Measurements from ENCODE around the gene LRMDA.

The LRMDA gene

GRCh38 chr10:75402486-75403143, 28.8 kb upstream of the LRMDA start:
- peak; percentile 28 for DNase-seq

GRCh38 chr10:75403144-75403938, 28.1 kb upstream of the LRMDA start:
- no peak for DNase-seq

- no peak for DNase-seq
Measured at GRCh38 chr10:75403939-75404814, 27.2 kb upstream of the LRMDA start.

GRCh38 chr10:75404815-75405597, 26.4 kb upstream of the LRMDA start:
- no peak for DNase-seq

- DNase-seq: no peak
Measured at GRCh38 chr10:75405598-75406461, 25.6 kb upstream of the LRMDA start.

GRCh38 chr10:75406462-75407223, 24.8 kb upstream of the LRMDA start:
- no peak for DNase-seq

- DNase-seq: no peak
Measured at GRCh38 chr10:75407224-75407712, 24.2 kb upstream of the LRMDA start.

GRCh38 chr10:75407713-75408508, 23.5 kb upstream of the LRMDA start:
- DNase-seq: peak; percentile 36

- no peak for DNase-seq
Measured at GRCh38 chr10:75408509-75408875, 22.9 kb upstream of the LRMDA start.

- peak; percentile 70 for DNase-seq
Measured at GRCh38 chr10:75408911-75409885, 22.2 kb upstream of the LRMDA start.

GRCh38 chr10:75410132-75411005, 21.1 kb upstream of the LRMDA start:
- DNase-seq: no peak

GRCh38 chr10:75414527-75414926, 16.9 kb upstream of the LRMDA start:
- no peak for DNase-seq

- no peak for DNase-seq
Measured at GRCh38 chr10:75417522-75417927, 13.9 kb upstream of the LRMDA start.

- no peak for DNase-seq
Measured at GRCh38 chr10:75418293-75418692, 13.1 kb upstream of the LRMDA start.

GRCh38 chr10:75418712-75419111, 12.7 kb upstream of the LRMDA start:
- DNase-seq: no peak

GRCh38 chr10:75422913-75423312, 8.5 kb upstream of the LRMDA start:
- DNase-seq: no peak

GRCh38 chr10:75424571-75424970, 6.9 kb upstream of the LRMDA start:
- DNase-seq: no peak

Data from suppressor macrophage treated with lipopolysaccharide for 4 hours (primary cell).